GM18507 (cell line): ENCODE measurements around the gene DEPDC1B.
"Not testable (repeated sequence)": the region's sequence is repeated elsewhere in the genome, so short reads cannot be mapped to it uniquely, and the experiment has no call there.

Experiments
- DNase-seq: peaks from one replicate; pipeline ENCODE4 v3.0.0; 2011; ENCODE audit warnings: low read depth; ENCODE audit not compliant: insufficient read length; ENCODE audit errors: extremely low spot score
- FAIRE-seq: peaks from 2 replicates; lab custom pipeline; 2011; peaks lifted over from hg19 to GRCh38; lab: Jason Lieb, UNC

DEPDC1B gene, protein sequence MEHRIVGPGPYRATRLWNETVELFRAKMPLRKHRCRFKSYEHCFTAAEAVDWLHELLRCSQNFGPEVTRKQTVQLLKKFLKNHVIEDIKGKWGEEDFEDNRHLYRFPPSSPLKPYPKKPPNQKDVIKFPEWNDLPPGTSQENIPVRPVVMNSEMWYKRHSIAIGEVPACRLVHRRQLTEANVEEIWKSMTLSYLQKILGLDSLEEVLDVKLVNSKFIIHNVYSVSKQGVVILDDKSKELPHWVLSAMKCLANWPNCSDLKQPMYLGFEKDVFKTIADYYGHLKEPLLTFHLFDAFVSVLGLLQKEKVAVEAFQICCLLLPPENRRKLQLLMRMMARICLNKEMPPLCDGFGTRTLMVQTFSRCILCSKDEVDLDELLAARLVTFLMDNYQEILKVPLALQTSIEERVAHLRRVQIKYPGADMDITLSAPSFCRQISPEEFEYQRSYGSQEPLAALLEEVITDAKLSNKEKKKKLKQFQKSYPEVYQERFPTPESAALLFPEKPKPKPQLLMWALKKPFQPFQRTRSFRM

DNA sequence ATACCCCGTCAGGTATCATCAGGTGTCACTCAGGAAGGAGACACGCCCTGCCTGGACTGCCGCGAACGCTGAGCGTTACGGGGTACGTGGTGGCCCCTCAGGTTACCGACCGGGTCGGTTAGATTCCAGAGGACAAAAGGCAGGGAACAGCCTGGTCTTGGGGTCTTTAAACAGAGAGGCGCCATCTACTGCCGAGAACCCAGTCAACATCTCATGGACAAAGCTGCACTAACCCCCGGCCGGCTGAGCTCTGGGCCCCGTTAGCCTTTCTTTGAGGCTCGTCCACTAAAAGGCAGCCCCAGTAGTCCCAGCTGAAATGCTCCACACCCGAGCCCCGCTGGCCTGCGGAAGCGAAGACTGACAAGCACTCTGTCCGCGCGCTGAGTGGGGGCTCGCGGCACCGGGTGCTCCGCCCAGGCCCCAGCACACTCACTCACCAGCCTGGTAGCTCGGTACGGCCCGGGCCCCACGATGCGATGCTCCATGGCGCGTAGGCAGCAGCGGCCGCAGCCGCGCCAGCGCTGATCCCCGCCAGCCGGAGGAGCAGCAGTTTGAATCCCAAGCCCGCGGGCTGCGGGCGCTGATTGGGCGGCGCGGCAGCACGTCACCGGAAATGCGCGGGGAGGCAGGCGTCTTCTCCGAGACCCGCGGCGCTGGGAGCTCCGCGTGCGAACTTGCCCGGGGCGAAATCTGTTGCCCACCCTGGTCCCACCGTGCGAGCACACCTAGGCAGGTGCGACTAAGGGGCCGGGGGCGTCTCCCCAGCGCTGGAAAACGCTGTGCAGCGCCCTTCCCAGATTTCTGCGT lies at the start of gene DEPDC1B:
DEPDC1B (minus strand) TSS at position 558 of the 807 bp plus-strand sequence; CDS start at position 485, 73 bp downstream.
- FAIRE-seq (peak; percentile 89), DNase-seq (peak; percentile 81)

- FAIRE-seq, result no peak
- no peak for DNase-seq
These were observed 44.7 kb upstream of the DEPDC1B start for GRCh38 chr5:60744682-60745081.

DNA sequence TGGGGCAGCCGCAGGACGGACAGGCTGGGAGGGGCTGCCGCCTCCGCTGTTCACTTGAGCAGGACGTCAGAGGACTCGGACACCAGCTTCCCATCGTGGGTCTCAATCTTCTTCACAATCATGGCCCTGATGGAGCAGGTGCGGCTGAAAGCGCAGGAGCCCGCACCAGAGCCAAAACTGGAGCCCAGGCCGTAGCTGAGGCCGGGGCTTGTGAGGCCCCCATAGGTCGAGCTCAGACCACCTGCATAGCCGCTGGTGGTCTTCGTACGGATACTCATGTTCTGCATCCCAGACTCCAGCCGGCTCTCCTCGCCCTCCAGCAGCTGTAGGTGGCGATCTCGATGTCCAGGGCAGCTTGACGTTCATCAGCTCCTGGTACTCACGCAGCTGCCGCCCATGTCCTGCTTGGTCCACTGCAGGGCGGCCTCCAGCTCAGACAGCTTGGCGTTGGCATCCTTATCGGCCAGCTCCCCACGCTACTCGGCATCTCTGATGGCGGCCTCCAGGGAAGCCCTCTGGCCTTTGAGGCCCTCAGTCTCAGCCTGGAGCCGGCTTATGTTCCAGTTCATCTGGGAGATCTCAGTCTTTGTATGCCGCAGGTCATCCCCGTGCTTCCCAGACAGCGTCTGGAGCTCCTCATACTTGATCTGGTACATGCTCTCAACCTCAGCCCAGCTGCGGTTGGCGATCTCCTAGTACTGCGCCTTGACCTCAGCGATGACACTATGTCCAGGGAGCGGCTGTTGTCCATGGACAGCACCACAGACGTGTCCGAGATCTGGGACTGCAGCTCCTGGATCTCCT lies 43.7 kb upstream of the DEPDC1B start:
- DNase-seq, result no peak

GRCh38 chr5:60740322-60740721 lies 40.4 kb upstream of the DEPDC1B start:
- no peak for FAIRE-seq
- no peak for DNase-seq

More for the DNA sequence above, 43.7 kb upstream of the DEPDC1B start:
- FAIRE-seq, result no peak

DNA sequence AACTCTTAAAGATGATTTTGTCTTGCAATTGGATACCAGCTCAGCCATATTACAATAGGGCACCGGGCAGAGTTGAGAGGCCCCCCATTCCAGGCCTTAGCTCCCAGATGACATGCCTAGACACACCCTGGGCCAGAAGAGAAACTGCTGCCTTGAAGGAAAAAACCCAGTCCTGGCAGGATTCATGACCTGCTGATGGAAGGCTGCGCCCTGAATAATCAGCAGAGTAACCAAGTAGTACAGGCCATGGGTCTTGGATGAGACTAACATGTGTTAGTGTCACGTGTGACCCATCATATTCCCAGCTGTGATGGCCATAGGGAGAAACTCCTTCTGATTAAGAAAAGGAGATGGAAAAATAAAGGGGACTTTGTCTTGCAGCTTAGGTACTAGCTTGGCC lies 39.0 kb upstream of the DEPDC1B start:
- FAIRE-seq, result no peak
- no peak for DNase-seq

GRCh38 chr5:60738461-60738860 lies 38.5 kb upstream of the DEPDC1B start:
- no peak for DNase-seq
- no peak for FAIRE-seq

GRCh38 chr5:60730858-60731257 lies 30.9 kb upstream of the DEPDC1B start:
- DNase-seq, FAIRE-seq: not testable (repeated sequence)

DNA sequence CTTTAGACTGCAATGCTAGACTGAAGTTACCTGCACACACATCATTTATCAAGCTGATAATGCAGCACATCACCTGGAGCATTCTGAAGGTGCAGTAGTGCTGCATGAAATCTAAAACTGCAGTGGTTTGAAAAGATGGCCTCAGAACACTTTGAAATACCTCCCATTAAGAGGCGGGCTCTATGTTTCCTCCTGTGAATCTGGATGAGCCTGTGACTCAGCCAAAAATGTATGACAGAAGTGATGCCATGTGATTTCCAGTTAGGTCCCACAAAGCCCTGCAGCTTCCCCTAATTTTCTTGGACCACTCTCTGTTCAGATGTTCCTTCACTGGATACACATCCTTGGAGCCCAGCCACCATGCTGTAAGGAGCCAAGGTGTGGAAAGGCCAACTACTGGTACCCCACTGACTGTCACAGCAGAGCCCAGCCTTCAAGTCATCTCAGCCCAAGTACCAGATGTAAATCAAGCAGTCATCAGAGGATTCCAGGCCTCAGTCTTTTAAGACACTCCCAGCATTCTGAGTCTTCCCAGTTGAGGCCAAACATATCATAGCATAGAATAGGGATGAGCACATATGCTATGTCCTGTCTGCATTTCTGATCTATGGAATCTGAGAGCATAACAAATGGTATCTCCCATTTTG lies 27.2 kb upstream of the DEPDC1B start:
- DNase-seq (no peak), FAIRE-seq (no peak)

DNA sequence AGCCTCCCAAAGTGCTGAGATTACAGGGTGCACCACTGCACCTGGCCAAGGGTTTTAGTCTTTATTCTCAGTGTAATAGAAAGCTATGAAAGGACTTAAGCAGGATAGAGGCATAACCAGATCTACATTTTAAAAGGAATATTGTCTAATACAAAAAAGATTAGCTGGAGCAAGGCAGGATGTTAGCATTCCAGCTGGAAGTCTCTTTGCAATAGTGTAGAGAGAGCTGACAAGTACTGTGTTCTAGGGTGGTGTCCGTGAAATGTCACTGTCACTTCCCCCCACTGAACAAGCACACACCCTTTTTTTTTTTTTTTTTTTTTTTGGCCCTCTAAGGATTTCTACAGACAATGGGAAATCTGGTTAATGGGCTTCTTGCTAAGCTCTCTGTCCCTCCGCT lies 24.2 kb upstream of the DEPDC1B start:
- DNase-seq (no peak), FAIRE-seq (no peak)

DNA sequence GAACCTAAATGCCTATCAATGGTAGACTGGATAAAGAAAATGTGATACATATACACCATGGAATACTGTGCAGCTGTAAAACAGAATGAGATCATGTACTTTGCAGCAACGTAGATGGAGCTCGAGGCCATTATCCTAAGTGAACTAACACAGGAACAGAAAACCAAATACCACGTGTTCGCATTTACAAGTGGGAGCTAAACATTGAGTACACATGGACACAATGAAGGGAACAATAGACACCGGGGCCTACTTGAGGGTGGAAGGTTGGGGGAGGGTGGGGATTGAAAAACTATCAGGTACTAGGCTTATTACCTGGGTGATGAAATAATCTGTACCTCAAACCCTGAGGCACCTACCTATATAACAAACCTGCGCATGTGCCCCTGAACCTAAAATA lies 22.4 kb upstream of the DEPDC1B start:
- FAIRE-seq (no peak), DNase-seq (no peak)

DNA sequence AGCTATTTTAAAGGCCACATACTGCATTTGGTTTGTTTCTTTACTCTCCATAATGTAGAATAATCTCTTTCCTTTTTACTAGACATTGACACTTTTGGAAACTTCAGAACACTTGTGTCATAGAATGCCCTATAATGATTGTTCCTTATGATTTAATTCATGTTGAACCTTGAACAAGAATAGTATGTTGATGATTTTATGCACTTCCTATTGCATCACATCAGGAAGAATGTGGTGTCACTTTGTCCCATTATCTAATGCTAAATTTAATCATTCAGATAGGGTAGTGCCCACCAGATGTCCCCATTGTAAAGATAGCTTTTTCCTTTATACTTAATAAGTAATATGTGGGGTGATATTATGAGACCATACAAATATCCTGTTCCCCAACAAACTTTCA lies 19.4 kb upstream of the DEPDC1B start:
- FAIRE-seq, result no peak

GRCh38 chr5:60718166-60718892 lies 18.4 kb upstream of the DEPDC1B start:
- DNase-seq (no peak), FAIRE-seq (no peak)

More for the DNA sequence above, 19.4 kb upstream of the DEPDC1B start:
- DNase-seq, result no peak

- DNase-seq, result not testable (repeated sequence)
These were observed 15.4 kb upstream of the DEPDC1B start for GRCh38 chr5:60715201-60715928.

GRCh38 chr5:60712950-60713349 lies 13.0 kb upstream of the DEPDC1B start:
- FAIRE-seq, result no peak
- DNase-seq, result no peak

More at GRCh38 chr5:60715201-60715928, 15.4 kb upstream of the DEPDC1B start:
- not testable (repeated sequence) for FAIRE-seq

DNA sequence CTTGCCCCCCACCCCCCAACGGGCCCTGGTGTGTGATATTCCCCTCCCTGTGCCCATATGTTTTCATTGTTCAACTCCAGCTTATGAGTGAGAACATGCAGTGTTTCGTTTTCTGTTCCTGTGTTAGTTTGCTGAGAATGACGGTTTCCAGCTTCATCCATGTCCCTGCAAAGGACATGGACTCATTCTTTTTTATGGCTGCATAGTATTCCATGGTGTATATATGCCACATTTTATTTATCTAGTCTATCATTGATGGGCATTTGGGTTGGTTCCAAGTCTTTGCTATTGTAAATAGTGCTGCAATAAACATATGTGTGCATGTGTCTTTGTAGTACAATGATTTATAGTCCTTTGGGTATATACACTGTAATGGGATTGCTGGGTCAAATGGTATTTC lies 11.9 kb upstream of the DEPDC1B start:
- not testable (repeated sequence) for FAIRE-seq

DNA sequence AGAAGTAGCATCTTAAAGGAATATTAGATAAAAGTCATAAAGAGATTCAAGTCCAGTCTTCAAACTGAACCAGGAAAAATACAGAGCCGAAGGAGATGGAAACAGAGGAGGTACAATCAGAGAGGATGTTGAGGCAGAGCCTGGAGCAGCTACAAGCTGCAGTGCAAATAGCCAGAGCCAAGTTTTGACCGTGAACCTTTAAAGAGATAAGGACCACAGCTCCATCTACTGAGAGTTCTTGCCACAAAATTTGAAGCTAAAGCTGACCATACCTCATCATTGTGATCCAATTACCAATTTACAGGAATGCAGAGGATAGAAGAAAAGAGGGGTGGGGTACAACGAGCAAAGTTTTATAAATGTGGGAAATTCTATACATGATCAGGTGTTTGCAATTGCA lies 10.4 kb upstream of the DEPDC1B start:
- FAIRE-seq (no peak), DNase-seq (no peak)

More for the DNA sequence above, 11.9 kb upstream of the DEPDC1B start:
- not testable (repeated sequence) for DNase-seq

- DNase-seq (no peak), FAIRE-seq (no peak)
These were observed 5.2 kb upstream of the DEPDC1B start for GRCh38 chr5:60705144-60705543.

DNA sequence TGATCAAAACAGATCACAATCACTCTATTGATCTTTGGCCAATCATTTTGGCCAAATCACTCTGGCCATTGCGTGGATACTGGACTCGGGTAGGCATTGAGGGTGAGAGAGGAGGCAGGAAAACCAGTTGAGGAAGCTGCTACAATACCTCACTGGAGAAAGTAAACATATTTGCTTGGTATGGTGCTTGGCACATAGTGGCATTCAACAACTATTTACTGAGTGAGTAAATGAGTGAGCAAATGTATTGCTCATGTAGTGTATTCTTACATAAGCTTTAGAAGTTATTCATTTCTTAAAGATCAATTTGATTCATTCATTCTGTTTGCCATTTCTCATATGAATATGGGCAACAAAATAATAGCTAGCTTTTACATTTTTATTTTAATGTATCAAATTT lies 4.0 kb upstream of the DEPDC1B start:
- FAIRE-seq (no peak), DNase-seq (no peak)
